Loucy (cell line): ENCODE measurements around the gene SLC39A8.
"Not testable (repeated sequence)": the region's sequence is repeated elsewhere in the genome, so short reads cannot be mapped to it uniquely, and the experiment has no call there.

ENCODE experiments used
- H2AFZ ChIP-seq: fragments of 200-600 bp; sonication (generic); 2 replicates; pipeline ENCODE4 v1.6.0; 2016; ENCODE audit warnings: antibody characterized with exemption, mild to moderate bottlenecking, low read length, moderate library complexity
- H3F3A ChIP-seq: fragments of 200-600 bp; 2 replicates; pipeline ENCODE4 v1.6.0; 2016; ENCODE audit warnings: antibody characterized with exemption, low read depth, mild to moderate bottlenecking
- H3K27me3 ChIP-seq: fragments of 200-600 bp; sonication (generic); 2 replicates; pipeline ENCODE4 v1.6.1; 2014; ENCODE audit warnings: low read length, mild to moderate bottlenecking; ENCODE audit not compliant: insufficient read depth, poor library complexity, severe bottlenecking
- H3K36me3 ChIP-seq: fragments of 200-600 bp; sonication (generic); 2 replicates; pipeline ENCODE4 v1.6.1; 2016; ENCODE audit warnings: low read length; ENCODE audit not compliant: insufficient read depth
- H3K4me1 ChIP-seq: fragments of 200-600 bp; sonication (generic); 2 replicates; pipeline ENCODE4 v1.5.1; 2014; ENCODE audit warnings: low read length, mild to moderate bottlenecking; ENCODE audit not compliant: insufficient read depth, poor library complexity, severe bottlenecking
- H3K4me2 ChIP-seq: fragments of 200-600 bp; sonication (generic); 2 replicates; pipeline ENCODE4 v1.6.0; 2014; ENCODE audit warnings: antibody characterized with exemption, low read length, low read depth, mild to moderate bottlenecking; ENCODE audit not compliant: poor library complexity, severe bottlenecking
- H3K4me3 ChIP-seq: fragments of 200-600 bp; sonication (generic); 2 replicates; pipeline ENCODE4 v1.5.1; 2014; ENCODE audit warnings: low read length, mild to moderate bottlenecking, mixed read lengths; ENCODE audit not compliant: poor library complexity, severe bottlenecking
- H3K79me2 ChIP-seq: fragments of 200-600 bp; sonication (generic); 2 replicates; pipeline ENCODE4 v1.6.1; 2014; ENCODE audit warnings: low read length; ENCODE audit not compliant: insufficient read depth
- H3K9ac ChIP-seq: fragments of 200-600 bp; sonication (generic); 2 replicates; pipeline ENCODE4 v1.6.0; 2014; ENCODE audit warnings: mild to moderate bottlenecking, low read depth, low read length, moderate library complexity; ENCODE audit not compliant: poor library complexity, severe bottlenecking
- H3K9me2 ChIP-seq: fragments of 200-600 bp; sonication (generic); replicated peaks from 2 replicates; pipeline ENCODE4 v1.6.1; 2016; ENCODE audit warnings: low read depth, low read length, mixed read lengths
- H3K9me3 ChIP-seq: fragments of 200-600 bp; sonication (generic); 2 replicates; pipeline ENCODE4 v1.6.1; 2014; ENCODE audit warnings: mild to moderate bottlenecking, antibody characterized with exemption, low read length, low read depth; ENCODE audit not compliant: insufficient read depth
- H4K20me1 ChIP-seq: fragments of 200-600 bp; sonication (generic); 2 replicates; pipeline ENCODE4 v1.6.0; 2014; ENCODE audit warnings: antibody characterized with exemption, low read length, mild to moderate bottlenecking; ENCODE audit not compliant: insufficient read depth, poor library complexity, severe bottlenecking
- CTCF ChIP-seq: fragments of 200-600 bp; sonication (generic); conservative IDR thresholded peaks from 2 replicates; pipeline ENCODE4 v1.5.1; 2014; ENCODE audit warnings: mild to moderate bottlenecking, antibody characterized with exemption, low read length
- EZH2phosphoT487 ChIP-seq: fragments of 200-600 bp; IDR thresholded peaks from 2 replicates; pipeline ENCODE4 v1.6.1; 2018; ENCODE audit warnings: antibody characterized with exemption, mild to moderate bottlenecking, moderate library complexity, borderline replicate concordance

Gene SLC39A8

DNA sequence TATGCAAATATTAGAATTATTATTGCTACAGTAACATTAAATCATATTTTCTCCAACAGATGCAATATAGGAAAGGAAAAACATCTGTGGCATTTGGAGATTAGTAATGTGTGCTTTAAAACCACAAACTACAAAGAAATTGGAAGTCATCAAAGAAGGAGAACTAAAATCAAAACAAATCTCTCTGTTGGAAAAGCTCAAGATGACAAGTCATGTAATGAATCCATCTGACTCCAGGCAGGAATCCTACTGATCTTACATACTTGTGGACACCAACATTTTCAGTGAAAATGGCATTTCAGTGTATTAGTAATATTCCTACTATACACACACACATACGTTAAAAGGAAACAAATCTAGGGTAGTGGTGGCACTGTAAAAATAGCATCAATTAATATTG lies 98.2 kb downstream of the SLC39A8 start:
- TF ChIP-seq CTCF (no peak), EZH2phosphoT487 (no peak)
- Histone ChIP-seq H3K9me3 (no peaks in the 10 kb centered on the region), H3K79me2 (no peaks in the 10 kb centered on the region), H3K27me3 (no peaks in the 10 kb centered on the region), H3F3A (no peaks in the 10 kb centered on the region), H3K4me1 (no peaks in the 10 kb centered on the region), H2AFZ (no peak overlapping the region), H4K20me1 (no peaks in the 10 kb centered on the region), H3K9me2 (no peaks in the 10 kb centered on the region), H3K4me3 (no peak overlapping the region), H3K4me2 (no peak overlapping the region), H3K9ac (no peak overlapping the region), H3K36me3 (no peaks in the 10 kb centered on the region)

- no peaks in the 10 kb centered on the region for H3K79me2 ChIP-seq
- no peaks in the 10 kb centered on the region for H3K27me3 ChIP-seq
- no peak overlapping the region for H3K4me2 ChIP-seq
- H3K36me3 ChIP-seq = no peaks in the 10 kb centered on the region
- no peak for TF ChIP-seq CTCF
- no peaks in the 10 kb centered on the region for H3K9me2 ChIP-seq
- H3K9me3 ChIP-seq = no peaks in the 10 kb centered on the region
- H4K20me1 ChIP-seq = no peaks in the 10 kb centered on the region
- no peaks in the 10 kb centered on the region for H3K4me1 ChIP-seq
- H3K4me3 ChIP-seq = no peak overlapping the region
- no peak overlapping the region for H2AFZ ChIP-seq
- no peak overlapping the region for H3K9ac ChIP-seq
- H3F3A ChIP-seq = no peaks in the 10 kb centered on the region
Observed at GRCh38 chr4:102246416-102246815, 98.9 kb downstream of the SLC39A8 start.

- H4K20me1 ChIP-seq = no peaks in the 10 kb centered on the region
- no peak overlapping the region for H2AFZ ChIP-seq
- no peaks in the 10 kb centered on the region for H3K4me1 ChIP-seq
- H3K27me3 ChIP-seq = no peaks in the 10 kb centered on the region
- H3K36me3 ChIP-seq = no peaks in the 10 kb centered on the region
- H3K9me2 ChIP-seq = no peaks in the 10 kb centered on the region
- no peaks in the 10 kb centered on the region for H3K9me3 ChIP-seq
- no peaks in the 10 kb centered on the region for H3K79me2 ChIP-seq
- no peak overlapping the region for H3K4me3 ChIP-seq
- no peak for TF ChIP-seq EZH2phosphoT487
- TF ChIP-seq CTCF = no peak
- H3K9ac ChIP-seq = no peak overlapping the region
- H3K4me2 ChIP-seq = no peak overlapping the region
- H3F3A ChIP-seq = no peaks in the 10 kb centered on the region
Observed at GRCh38 chr4:102244878-102245535, 100.3 kb downstream of the SLC39A8 start.

GRCh38 chr4:102243296-102243695 lies 102.0 kb downstream of the SLC39A8 start:
- H3K4me1 ChIP-seq, H3K79me2 ChIP-seq, H3K9me2 ChIP-seq, H3K4me2 ChIP-seq, H4K20me1 ChIP-seq, H3K4me3 ChIP-seq, H3K27me3 ChIP-seq, H3F3A ChIP-seq, H3K9me3 ChIP-seq, H2AFZ ChIP-seq, H3K9ac ChIP-seq, H3K36me3 ChIP-seq: not testable (repeated sequence)
